Renal pelvis (tissue), 4 donors: ENCODE data around the gene BZW2. TPM values are rescaled to one million over a fixed set of nuclear protein-coding genes. Genes with fewer than 3 reads are reported as not detected.

Source experiments
- DNase-seq: peaks from one replicate; pipeline ENCODE4 v3.0.0-alpha.2; 2013
- polyA plus RNA-seq, 3 donors: library from polyadenylated mRNA; unstranded; fragments of 120-200 nt; gene quantifications; one replicate each; pipeline ENCODE4 v1.2.1, GENCODE V29; 2013; ENCODE audit not compliant: insufficient read length in 3 of 3

The BZW2 gene
- polyA plus RNA-seq, 3 donors, result 69.1 to 76.6 (median 70.8) TPM

GRCh38 chr7:16743236-16743635, 97.3 kb downstream of the BZW2 start:
- no peak for DNase-seq

GRCh38 chr7:16744518-16745250, 98.7 kb downstream of the BZW2 start:
- no peak for DNase-seq

GRCh38 chr7:16745645-16746044, 99.7 kb downstream of the BZW2 start:
- no peak for DNase-seq

GRCh38 chr7:16747102-16747501, 101.1 kb downstream of the BZW2 start:
- no peak for DNase-seq

- DNase-seq, result peak; percentile 83
Measured at GRCh38 chr7:16753102-16753931, 107.3 kb downstream of the BZW2 start, which contains the start of gene TSPAN13. Gene TSPAN13, plus strand, starts transcription at chr7:16753755. Its CDS starts 213 bp downstream, at chr7:16753968.

- DNase-seq, result peak; percentile 34
Measured at GRCh38 chr7:16753932-16754855, 108.2 kb downstream of the BZW2 start.

- DNase-seq, result no peak
Measured at GRCh38 chr7:16754856-16755317, 108.9 kb downstream of the BZW2 start.

- DNase-seq, result no peak
Measured at GRCh38 chr7:16755397-16755796, 109.4 kb downstream of the BZW2 start.

Other genes with a start within 250 kb of the BZW2 start
- gene CRPPA, start 224.6 kb upstream of the BZW2 start, polyA plus RNA-seq, result 1 to 10 TPM; 3.6 to 5.1 (median 4.5) TPM
- 10 to 100 TPM; 42.7 to 52.4 (median 50.0) TPM for gene SOSTDC1, start 180.4 kb upstream of the BZW2 start, polyA plus RNA-seq
- not detected for gene LRRC72, start 119.4 kb upstream of the BZW2 start, polyA plus RNA-seq
- 10 to 100 TPM; 30.7 to 32.6 (median 30.8) TPM for gene ANKMY2, start 427 bp upstream of the BZW2 start, polyA plus RNA-seq
- gene TSPAN13, start 107.6 kb downstream of the BZW2 start, polyA plus RNA-seq, result 10 to 100 TPM; 22.7 to 26.3 (median 23.2) TPM
- 10 to 100 TPM; 61.1 to 66.0 (median 62.8) TPM for gene AGR2, start 158.8 kb downstream of the BZW2 start, polyA plus RNA-seq
- 1 to 10 TPM; 1.3 to 2.3 (median 1.5) TPM for gene AGR3, start 235.8 kb downstream of the BZW2 start, polyA plus RNA-seq